Ovary (tissue), 9 donors: ENCODE measurements around the gene FBXO40. TPM values are rescaled to one million over a fixed set of nuclear protein-coding genes. Genes with fewer than 3 reads are reported as not detected.
"Not testable (repeated sequence)": the region's sequence is repeated elsewhere in the genome, so short reads cannot be mapped to it uniquely, and the experiment has no call there.

Experiments
- DNase-seq, 5 donors: peaks; one replicate each; pipeline ENCODE4 v3.0.0-alpha.2; 2019 to 2020
- H3K27ac ChIP-seq, 2 donors: fragments of 200-600 bp; one replicate each; pipeline versions ENCODE4 v1.5.1 to v1.8.0; 2019 to 2022
- H3K27me3 ChIP-seq: fragments of 200-600 bp; one replicate; pipeline ENCODE4 v1.8.0; 2022
- H3K36me3 ChIP-seq: fragments of 200-600 bp; sonication (generic); one replicate; pipeline ENCODE4 v1.5.1; 2019
- H3K4me1 ChIP-seq: one replicate; pipeline ENCODE4 v1.8.1; 2013; ENCODE audit warnings: mild to moderate bottlenecking, moderate library complexity; ENCODE audit not compliant: insufficient read depth
- H3K4me3 ChIP-seq: fragments of 200-600 bp; sonication (generic); one replicate; pipeline ENCODE4 v1.5.1; 2017
- H3K9me3 ChIP-seq, 2 donors: fragments of 200-600 bp in 1 of 2; sonication (generic) in 1 of 2; one replicate each; pipeline versions ENCODE4 v1.5.1 to v1.8.1; 2013 to 2019; ENCODE audit warnings: mild to moderate bottlenecking in 1 of 2, moderate library complexity in 1 of 2
- EP300 ChIP-seq: sonication (generic); formaldehyde crosslinking; IDR thresholded peaks from one replicate; pipeline ENCODE4 v1.6.1; 2017; ENCODE audit warnings: antibody characterized with exemption
- POLR2A ChIP-seq: fragments of 450-650 bp; IDR thresholded peaks from one replicate; pipeline ENCODE4 v1.6.1; 2017; ENCODE audit warnings: antibody characterized with exemption, mild to moderate bottlenecking, moderate library complexity
- WGBS, 3 donors: extraction: QIAGEN DNeasy Blood & Tissue Kit in 1 of 3; methylation state at CpG; one replicate each; pipeline versions ENCODE4 v1.1.5 to v1.1.7; 2013 to 2017; 5-methylcytosine and 5-hydroxymethylcytosine counted together
- intact Hi-C, 4 donors: fragments of 100-400 bp; cut with DNase I; formaldehyde crosslinking; loops; one replicate each; pipeline versions ENCODE4 v1.11.0 to v1.15.1; 2022 to 2023
- polyA plus RNA-seq, 2 donors: library from polyadenylated mRNA; stranded (reverse); fragments of 200-250 nt in 1 of 2; fragments of 350-450 nt in 1 of 2; fragmentation: Illumina TruSeq in 1 of 2; extraction: RNeasy Lipid Tissue Mini Kit (QIAGEN cat#74804) in 1 of 2; gene quantifications; one replicate each; pipeline ENCODE4 v1.2.3, GENCODE V29; 2013 to 2014
- total RNA-seq, 7 donors: library from RNA; depleted of rRNA in 2 of 7; stranded (reverse); fragments of >200 nt in 2 of 7; fragmentation: NEBNext Ultra II Directional in 3 of 7; extraction: Animal tissue kit (Norgen Biotek cat#: 25700) in 3 of 7; gene quantifications; one replicate each; pipeline versions ENCODE4 v1.1.0 to v1.2.4, GENCODE V29; 2016 to 2023
- TF ChIP-seq, protein P1 (sequence below), 3 donors: fragments of 450-650 bp in 2 of 3; fragments of 200-600 bp in 1 of 3; IDR thresholded peaks; one replicate each; pipeline versions ENCODE4 v1.5.1 to v1.8.0; 2016 to 2022; ENCODE audit warnings: antibody characterized with exemption in 3 of 3, mild to moderate bottlenecking in 1 of 3
- donor health status: DM: no; HTN: no; CAD: no; lungs with moderate emphysema.
- donor health status: DM: no; HTN: no; CAD: no.
- donor health status: Bipolar disorder and iron deficiency.
- donor health status: DM: yes; HTN: yes; CAD: no.
- donor health status: DM: no; HTN: no; CAD: no.
- donor health status: DM: yes; HTN: yes; CAD: no.

The FBXO40 gene
- total and polyA plus RNA-seq, 9 donors = 0.08 to 1.2 (median 0.17) TPM; not detected in 1

DNA sequence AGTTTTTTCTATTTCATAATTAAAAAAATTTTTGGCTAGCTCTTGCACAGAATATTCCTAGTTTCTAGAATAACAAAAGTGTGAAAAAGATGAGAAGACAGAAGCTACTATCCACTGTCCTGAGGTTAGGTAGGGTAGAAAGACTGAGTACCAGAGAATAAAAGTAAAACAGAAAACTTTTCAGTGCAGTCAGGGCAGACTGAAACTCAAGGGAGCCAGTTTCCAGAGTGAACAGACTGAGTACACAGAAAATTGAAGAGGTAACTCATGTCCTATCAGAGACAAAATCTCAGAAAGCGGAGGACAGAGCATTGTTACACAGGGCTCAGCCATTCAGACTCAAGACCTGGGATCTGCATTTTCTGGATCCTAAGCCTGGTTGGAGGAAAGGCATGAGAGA lies 8.8 kb upstream of the FBXO40 start:
- intact Hi-C loops = no loop called here
- Histone ChIP-seq H3K36me3 (no peaks in the 10 kb centered on the region), H3K27ac (no peak overlapping the region), H3K27me3 (no peaks in the 10 kb centered on the region), H3K4me3 (no peak overlapping the region), H3K9me3 (no peaks in the 10 kb centered on the region), H3K4me1 (no peaks in the 10 kb centered on the region)
- no peak for DNase-seq
- TF ChIP-seq EP300 (no peak), POLR2A (no peak)
- TF ChIP-seq, protein P1, sequence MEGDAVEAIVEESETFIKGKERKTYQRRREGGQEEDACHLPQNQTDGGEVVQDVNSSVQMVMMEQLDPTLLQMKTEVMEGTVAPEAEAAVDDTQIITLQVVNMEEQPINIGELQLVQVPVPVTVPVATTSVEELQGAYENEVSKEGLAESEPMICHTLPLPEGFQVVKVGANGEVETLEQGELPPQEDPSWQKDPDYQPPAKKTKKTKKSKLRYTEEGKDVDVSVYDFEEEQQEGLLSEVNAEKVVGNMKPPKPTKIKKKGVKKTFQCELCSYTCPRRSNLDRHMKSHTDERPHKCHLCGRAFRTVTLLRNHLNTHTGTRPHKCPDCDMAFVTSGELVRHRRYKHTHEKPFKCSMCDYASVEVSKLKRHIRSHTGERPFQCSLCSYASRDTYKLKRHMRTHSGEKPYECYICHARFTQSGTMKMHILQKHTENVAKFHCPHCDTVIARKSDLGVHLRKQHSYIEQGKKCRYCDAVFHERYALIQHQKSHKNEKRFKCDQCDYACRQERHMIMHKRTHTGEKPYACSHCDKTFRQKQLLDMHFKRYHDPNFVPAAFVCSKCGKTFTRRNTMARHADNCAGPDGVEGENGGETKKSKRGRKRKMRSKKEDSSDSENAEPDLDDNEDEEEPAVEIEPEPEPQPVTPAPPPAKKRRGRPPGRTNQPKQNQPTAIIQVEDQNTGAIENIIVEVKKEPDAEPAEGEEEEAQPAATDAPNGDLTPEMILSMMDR (IDR thresholded peaks at IDR 0.05) = no peak
- 81 to 91% (median 88%) methylated on average over 1 of the region's 1 CpG for WGBS, 3 donors

GRCh38 chr3:121593806-121594205 lies 627 bp downstream of the FBXO40 start:
- H3K4me1 ChIP-seq, H3K9me3 ChIP-seq, intact Hi-C loops, H3K36me3 ChIP-seq, DNase-seq, H3K27ac ChIP-seq, H3K27me3 ChIP-seq, H3K4me3 ChIP-seq: not testable (repeated sequence)
- 93 to 97% (median 95%) methylated on average over 4 of the region's 4 CpGs for WGBS, 3 donors

- no peaks in the 10 kb centered on the region for H3K9me3 ChIP-seq
- H3K4me1 ChIP-seq = peaks cover 2% of the 10 kb centered on the region
Observed at GRCh38 chr3:121594850-121595249, 1.7 kb downstream of the FBXO40 start.

GRCh38 chr3:121595765-121596406 lies 2.7 kb downstream of the FBXO40 start:
- TF ChIP-seq POLR2A (no peak), EP300 (no peak)
- TF ChIP-seq, protein P1 (IDR thresholded peaks at IDR 0.05) = no peak
- H3K4me3 ChIP-seq = no peak overlapping the region
- no peak for DNase-seq
- no peaks in the 10 kb centered on the region for H3K9me3 ChIP-seq
- H3K27ac ChIP-seq = no peak overlapping the region
- 82 to 88% (median 86%) methylated on average over 4 of the region's 4 CpGs for WGBS, 3 donors
- H3K36me3 ChIP-seq = no peaks in the 10 kb centered on the region
- no peaks in the 10 kb centered on the region for H3K27me3 ChIP-seq
- H3K4me1 ChIP-seq = peaks cover 2% of the 10 kb centered on the region
- intact Hi-C loops = no loop called here

More at GRCh38 chr3:121594850-121595249, 1.7 kb downstream of the FBXO40 start:
- Histone ChIP-seq H3K27ac (no peak overlapping the region), H3K27me3 (no peaks in the 10 kb centered on the region), H3K36me3 (no peaks in the 10 kb centered on the region), H3K4me3 (no peak overlapping the region)
- TF ChIP-seq, protein P1 (IDR thresholded peaks at IDR 0.05) = no peak
- no peak for TF ChIP-seq POLR2A
- TF ChIP-seq EP300 = no peak
- no peak for DNase-seq
- intact Hi-C loops = no loop called here
- WGBS, 3 donors = 77 to 91% (median 80%) methylated on average over 2 of the region's 2 CpGs

DNA sequence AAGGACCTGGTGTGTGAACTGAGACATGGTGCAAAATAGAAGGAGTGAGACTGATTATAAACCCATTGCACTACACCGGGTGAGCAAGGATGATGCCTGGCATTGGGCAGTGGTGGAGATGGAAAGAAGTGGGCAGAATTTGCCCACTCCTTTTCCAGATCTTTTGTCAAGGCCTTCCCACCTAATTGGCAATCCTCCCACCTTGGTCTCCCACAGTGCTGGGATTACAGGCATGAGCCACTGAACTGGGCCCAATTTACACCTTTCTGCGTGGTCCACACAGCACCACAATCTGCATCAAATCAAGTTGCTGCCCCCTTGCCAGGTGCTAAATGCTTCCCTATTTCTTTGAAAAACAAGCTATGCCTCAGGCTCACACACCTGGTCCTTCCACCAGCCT lies 5.4 kb downstream of the FBXO40 start:
- no peak for DNase-seq
- 77 to 90% (median 82%) methylated on average over 2 of the region's 2 CpGs for WGBS, 3 donors
- H3K9me3 ChIP-seq = no peaks in the 10 kb centered on the region
- H3K27ac ChIP-seq = no peak overlapping the region
- no peak for TF ChIP-seq EP300
- no peak for TF ChIP-seq POLR2A
- TF ChIP-seq, protein P1 (IDR thresholded peaks at IDR 0.05) = no peak
- no peaks in the 10 kb centered on the region for H3K27me3 ChIP-seq
- peaks cover 1% of the 10 kb centered on the region for H3K4me1 ChIP-seq
- intact Hi-C loops = loop anchor here in 1 of 4 donors (2.0 kb wide), 1 partner anchor 56 kb away; no protein-coding TSS in a partner anchor
- no peaks in the 10 kb centered on the region for H3K36me3 ChIP-seq
- no peak overlapping the region for H3K4me3 ChIP-seq

GRCh38 chr3:121599900-121600299 lies 6.7 kb downstream of the FBXO40 start:
- not testable (repeated sequence) for DNase-seq, H3K4me3 ChIP-seq, H3K27ac ChIP-seq, H3K4me1 ChIP-seq, H3K27me3 ChIP-seq, H3K36me3 ChIP-seq, H3K9me3 ChIP-seq
- intact Hi-C loops = loop anchor here in 1 of 4 donors (2.0 kb wide), 1 partner anchor 55 kb away; no protein-coding TSS in a partner anchor
- WGBS, 3 donors = 84 to 96% (median 88%) methylated on average over 2 of the region's 2 CpGs
